ENCODE data around the gene MALAT1.

MALAT1 gene

DNA sequence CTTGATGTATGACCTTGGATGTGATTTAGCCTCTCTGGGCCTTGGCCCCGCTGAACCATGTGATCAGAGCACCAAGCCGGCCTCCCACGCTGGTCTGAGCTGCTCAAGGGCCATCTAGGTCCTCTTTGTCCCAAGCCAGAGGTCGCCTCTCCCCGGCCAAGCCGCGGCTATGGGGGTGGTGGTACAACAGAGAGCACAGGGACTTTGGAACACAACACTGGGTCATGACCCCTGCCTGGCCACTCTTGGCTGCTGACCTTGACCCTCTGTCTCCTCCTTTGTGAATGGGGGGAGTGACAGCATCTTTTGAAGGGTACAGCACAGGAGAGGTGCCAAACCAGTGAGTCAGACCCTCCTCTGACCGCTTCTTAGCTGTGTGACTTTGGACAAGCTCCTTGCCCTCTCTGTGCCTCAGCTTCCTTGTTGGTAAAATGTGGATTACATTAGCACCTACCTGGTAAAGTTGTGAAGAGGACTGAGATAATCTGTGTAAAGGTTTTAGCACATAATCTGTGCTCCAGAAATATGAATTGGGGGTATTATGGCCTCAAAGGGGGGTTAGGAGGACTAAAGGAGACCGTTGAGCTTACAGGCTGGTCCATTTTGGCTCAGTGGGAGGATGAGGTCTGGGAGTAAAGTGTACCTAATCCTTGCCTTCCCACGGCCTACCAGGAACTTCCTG is 30.8 kb downstream of the MALAT1 start:
- H3K4me3 ChIP-seq, result no peak overlapping the region
- peak overlapping the region in 1 of 21 experiments; percentile 7 for H3K27ac ChIP-seq

GRCh38 chr11:65530157-65530496 is 31.3 kb downstream of the MALAT1 start:
- Histone ChIP-seq H3K4me3 (no peak overlapping the region), H3K27ac (peak overlapping the region in 2 of 21 experiments; percentile 5 to 7)

GRCh38 chr11:65532388-65533064 is 33.7 kb downstream of the MALAT1 start:
- H3K27ac ChIP-seq, result no peak overlapping the region

DNA sequence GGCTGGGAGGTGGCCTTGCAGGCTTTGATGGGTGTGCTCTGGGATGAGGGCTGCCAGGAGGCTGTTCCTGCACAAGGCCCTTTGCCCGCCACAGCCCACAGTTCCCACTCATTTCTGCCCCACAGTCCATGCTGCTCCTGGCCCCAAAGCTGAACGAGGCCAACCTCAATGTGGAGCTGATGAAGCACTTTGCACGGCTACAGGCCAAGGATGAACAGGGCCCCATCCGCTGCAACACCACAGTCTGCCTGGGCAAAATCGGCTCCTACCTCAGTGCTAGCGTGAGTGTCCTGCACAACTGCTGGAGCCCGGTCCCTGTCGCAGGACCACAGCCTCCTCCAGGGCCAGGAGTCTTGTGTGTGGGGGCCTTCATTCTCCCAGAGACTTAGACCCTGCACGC is 36.3 kb downstream of the MALAT1 start:
- Histone ChIP-seq H3K4me3 (no peak overlapping the region), H3K27ac (no peak overlapping the region)

More at GRCh38 chr11:65532388-65533064, 33.7 kb downstream of the MALAT1 start:
- H3K4me3 ChIP-seq, result no peak overlapping the region

DNA sequence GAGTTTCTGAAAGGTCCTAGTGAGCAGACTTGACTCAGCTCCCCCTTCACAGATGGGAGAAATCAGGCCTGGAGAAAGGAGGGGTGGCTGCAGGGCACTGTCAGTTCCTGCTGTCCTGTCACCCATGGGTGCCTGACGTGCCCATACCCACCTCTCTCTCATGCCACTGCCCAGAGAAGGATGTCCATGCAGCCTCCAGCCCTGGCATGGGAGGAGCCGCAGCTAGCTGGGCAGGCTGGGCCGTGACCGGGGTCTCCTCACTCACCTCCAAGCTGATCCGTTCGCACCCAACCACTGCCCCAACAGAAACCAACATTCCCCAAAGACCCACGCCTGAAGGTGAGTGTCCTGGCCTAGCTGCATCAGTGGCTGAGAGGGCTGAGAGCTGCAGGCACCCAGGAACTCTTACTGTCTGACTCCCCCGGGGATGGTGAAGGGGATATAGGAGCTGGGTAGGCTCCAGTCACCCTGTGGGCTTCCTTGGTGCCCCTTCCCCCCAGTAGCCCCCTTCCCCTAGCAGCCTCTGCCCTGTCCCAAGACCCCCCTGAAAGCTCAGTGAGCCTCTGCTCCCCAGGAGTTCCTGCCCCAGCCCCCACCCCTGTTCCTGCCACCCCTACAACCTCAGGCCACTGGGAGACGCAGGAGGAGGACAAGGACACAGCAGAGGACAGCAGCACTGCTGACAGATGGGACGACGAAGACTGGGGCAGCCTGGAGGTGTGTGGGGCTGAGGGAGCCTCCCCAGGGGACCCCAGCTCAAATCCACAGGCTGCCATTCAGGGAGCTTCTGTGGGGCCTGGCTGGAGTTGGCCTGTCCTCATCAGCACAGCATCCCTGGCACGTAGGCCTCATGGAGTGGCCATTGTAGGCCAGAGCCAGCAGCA is 37.8 kb downstream of the MALAT1 start:
- no peak overlapping the region for H3K27ac ChIP-seq

GRCh38 chr11:65537296-65537597 is 38.4 kb downstream of the MALAT1 start:
- Histone ChIP-seq H3K27ac (peak overlapping the region in 1 of 21 experiments; percentile 15), H3K4me3 (no peak overlapping the region)

More for the DNA sequence above, 37.8 kb downstream of the MALAT1 start:
- no peak overlapping the region for H3K4me3 ChIP-seq

DNA sequence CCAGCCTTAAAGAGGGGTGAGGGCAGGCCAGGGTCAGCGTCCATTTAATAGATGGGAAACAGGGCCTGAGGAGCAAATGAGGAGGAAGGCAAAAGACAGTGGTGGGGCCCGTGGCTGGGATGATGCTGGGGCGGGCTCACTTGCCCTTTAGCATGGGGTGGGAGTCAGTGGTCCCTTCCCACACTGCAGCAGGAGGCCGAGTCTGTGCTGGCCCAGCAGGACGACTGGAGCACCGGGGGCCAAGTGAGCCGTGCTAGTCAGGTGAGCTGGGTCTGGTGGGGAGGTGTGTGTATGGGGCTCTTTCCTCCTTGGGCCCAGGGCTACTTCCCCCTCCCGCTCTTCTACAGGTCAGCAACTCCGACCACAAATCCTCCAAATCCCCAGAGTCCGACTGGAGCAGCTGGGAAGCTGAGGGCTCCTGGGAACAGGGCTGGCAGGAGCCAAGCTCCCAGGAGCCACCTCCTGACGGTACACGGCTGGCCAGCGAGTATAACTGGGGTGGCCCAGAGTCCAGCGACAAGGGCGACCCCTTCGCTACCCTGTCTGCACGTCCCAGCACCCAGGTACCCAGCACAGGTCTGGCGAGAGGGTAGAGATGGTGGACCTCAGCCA is 38.9 kb downstream of the MALAT1 start:
- H3K4me3 ChIP-seq, result no peak overlapping the region
- peak overlapping the region in 1 of 21 experiments; percentile 15 for H3K27ac ChIP-seq

DNA sequence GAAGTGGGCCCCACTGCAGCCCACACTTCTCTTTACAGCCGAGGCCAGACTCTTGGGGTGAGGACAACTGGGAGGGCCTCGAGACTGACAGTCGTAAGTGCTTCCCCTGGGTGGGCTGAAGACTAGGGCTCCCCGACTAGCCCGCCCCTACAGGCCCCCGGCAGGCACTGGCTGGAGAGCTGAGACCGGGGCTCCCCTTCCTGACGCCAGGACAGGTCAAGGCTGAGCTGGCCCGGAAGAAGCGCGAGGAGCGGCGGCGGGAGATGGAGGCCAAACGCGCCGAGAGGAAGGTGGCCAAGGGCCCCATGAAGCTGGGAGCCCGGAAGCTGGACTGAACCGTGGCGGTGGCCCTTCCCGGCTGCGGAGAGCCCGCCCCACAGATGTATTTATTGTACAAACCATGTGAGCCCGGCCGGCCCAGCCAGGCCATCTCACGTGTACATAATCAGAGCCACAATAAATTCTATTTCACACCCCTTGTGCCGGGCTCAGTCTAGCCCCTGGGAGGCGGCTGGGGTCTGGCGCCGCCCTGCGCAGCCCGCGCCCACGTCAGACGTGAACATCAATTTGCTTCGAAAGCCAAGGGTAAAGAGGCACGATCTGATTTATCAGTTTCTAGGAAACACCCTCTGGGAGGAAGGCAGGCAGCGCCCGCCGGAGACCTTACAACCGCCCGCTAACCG is 39.5 kb downstream of the MALAT1 start:
- Histone ChIP-seq H3K27ac (peak overlapping the region in 5 of 21 experiments; percentile 15 to 95 (median 86)), H3K4me3 (peak overlapping the region in 4 of 7 experiments; percentile 3 to 64 (median 54))

- Histone ChIP-seq H3K4me3 (peak overlapping the region; percentile 34 to 64 (median 48)), H3K27ac (peak overlapping the region in 20 of 21 experiments; percentile 58 to 96 (median 92))
These were observed 40.3 kb downstream of the MALAT1 start for GRCh38 chr11:65538915-65539743.

- peak overlapping the region; percentile 58 to 96 (median 92) for H3K27ac ChIP-seq
- peak overlapping the region; percentile 34 to 64 (median 48) for H3K4me3 ChIP-seq
These were observed 41.0 kb downstream of the MALAT1 start for GRCh38 chr11:65539744-65540289.

GRCh38 chr11:65540290-65541092 is 41.6 kb downstream of the MALAT1 start:
- Histone ChIP-seq H3K27ac (peak overlapping the region; percentile 58 to 96 (median 92)), H3K4me3 (peak overlapping the region; percentile 34 to 64 (median 48))

DNA sequence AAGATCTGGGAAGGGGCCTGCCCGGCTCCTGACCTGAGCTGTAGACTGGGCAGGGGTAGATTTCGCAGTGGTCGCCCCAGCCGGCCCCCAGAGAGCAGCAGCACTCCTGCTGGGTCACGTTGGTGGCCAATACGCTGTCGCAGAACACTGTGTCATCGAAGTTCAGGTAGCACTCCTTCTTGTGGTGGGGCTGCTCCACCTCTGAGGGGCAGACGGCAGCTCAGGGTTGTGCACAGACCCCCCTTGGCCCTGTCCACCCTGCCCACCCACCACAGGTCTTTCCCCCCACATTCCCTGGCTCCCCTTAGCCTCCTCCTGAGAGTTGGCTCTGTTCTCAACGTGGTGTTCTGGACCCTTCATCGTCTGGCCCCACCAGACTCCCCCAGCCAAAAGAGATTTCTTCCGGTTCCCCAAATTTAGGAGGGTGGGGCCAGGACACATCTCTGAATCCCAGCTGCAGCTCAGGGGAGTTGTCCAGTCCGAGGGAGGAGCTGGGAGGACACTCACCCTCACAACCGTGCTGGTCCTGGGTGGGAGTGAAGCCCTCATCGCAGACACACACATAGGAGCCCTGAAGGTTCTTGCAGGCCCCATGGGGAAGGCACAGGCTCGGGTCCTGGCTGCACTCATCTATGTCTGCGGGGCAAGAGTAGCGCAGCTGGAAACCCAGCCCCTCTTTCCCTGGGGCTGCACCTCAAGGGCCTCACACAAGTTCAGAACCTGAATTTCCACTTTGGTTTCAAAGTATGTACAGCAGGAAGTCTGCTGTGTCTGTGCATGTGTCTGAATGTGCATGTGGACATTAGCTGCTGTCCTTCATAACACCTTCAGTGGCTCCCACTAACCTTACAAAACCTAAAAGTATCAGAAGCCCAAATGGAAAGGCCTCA is 42.5 kb downstream of the MALAT1 start:
- H3K4me3 ChIP-seq, result peak overlapping the region; percentile 34 to 64 (median 48)
- H3K27ac ChIP-seq, result peak overlapping the region; percentile 40 to 96 (median 91)

DNA sequence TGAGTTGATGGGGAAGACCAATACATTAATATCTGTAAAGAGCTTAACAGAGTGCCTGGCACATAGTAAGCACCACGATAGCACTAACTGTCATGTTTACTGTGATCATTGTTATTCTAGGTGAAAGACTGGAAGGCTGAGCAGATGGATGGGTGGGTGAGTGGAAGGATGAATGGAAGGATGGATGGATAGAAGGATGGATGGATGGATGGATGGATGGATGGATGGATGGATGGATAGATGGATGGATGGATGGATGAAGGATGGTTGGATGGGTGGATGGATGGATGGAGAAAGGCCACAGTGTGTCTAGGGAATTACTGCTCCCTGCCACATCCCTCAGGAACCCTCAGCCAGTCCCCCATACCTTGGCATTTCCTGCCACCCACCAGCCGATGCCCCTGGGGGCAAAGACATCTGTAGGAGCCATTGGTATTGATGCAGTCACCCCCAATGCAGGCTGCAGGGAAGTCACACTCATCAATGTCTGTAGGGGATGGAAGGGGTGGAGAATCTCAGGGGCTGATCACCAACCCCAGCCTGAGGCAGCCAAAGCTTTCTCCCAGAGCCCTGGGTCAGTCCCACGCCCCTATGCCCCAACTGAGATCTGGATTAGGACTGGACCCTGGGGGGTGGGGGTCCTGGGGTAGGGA is 44.0 kb downstream of the MALAT1 start:
- H3K4me3 ChIP-seq, result no peak overlapping the region
- H3K27ac ChIP-seq, result no peak overlapping the region

- Histone ChIP-seq H3K4me3 (peak overlapping the region in 4 of 7 experiments; percentile 35 to 43 (median 38)), H3K27ac (peak overlapping the region in 12 of 21 experiments; percentile 11 to 80 (median 71))
These were observed 47.0 kb downstream of the MALAT1 start for GRCh38 chr11:65545853-65546216.

DNA sequence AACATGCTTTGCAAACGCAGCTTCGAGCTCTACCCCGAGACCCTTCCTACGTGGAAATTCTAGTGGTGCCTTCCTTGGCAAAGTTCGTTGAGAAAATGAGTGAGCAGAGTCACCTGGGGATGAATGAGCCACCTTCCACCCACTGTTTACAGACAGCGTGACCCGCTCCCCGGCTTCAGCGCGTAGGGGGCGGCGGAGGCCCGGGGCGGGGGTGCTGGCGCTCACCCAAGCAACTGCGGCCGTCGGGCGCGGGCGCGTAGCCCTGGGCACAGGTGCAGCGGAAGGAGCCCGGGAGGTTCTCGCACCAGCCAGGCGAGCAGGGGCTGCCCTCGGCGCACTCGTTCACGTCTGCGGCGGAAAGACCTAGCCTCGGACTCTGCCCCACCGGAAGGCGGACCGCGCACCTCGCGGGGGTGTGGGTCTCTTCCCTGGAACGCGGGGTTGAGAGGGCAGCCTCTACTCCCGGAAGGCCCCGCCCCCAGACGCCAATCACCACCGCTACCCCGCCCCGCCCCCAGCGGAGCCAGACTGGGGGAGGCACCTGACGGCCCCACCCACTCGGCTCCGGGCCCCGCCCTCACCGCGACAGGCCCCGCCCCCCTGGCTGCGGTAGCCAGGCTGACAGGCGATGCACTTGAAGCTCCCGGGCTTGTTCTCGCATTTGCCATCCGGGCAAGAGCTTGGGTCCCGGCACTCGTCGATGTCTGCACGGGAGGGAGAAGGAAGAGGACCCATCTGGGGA is 47.5 kb downstream of the MALAT1 start:
- Histone ChIP-seq H3K4me3 (peak overlapping the region; percentile 18 to 43 (median 35)), H3K27ac (peak overlapping the region in 18 of 21 experiments; percentile 11 to 80 (median 66))

All from skin epidermis (tissue), 12 donors.